HepG2 (cell line): ENCODE results near the gene PROC. TPM values are rescaled to one million over a fixed set of nuclear protein-coding genes. Genes with fewer than 3 reads are reported as not detected.
A peak's percentile ranks its signal among the peaks of the same experiment; 100 is the strongest.

Source experiments
- FLYWCH1 ChIP-seq: sonication (generic); formaldehyde crosslinking; IDR thresholded peaks from 2 replicates; pipeline ENCODE4 v1.8.1; 2023; ENCODE audit warnings: mild to moderate bottlenecking, missing genetic modification reagents
- FOXA1 ChIP-seq, 2 experiments: fragments of 450-650 bp in 1 of 2; sonication (generic) in 1 of 2; formaldehyde crosslinking in 1 of 2; IDR thresholded peaks; 2 replicates each; pipeline versions ENCODE4 v1.4.0 to v1.6.1; 2016 to 2020; ENCODE audit warnings: missing genetic modification reagents in 1 of 2
- FOXA3 ChIP-seq: IDR thresholded peaks from 2 replicates; pipeline ENCODE4 v1.6.1; 2016; ENCODE audit warnings: missing genetic modification reagents, missing compliant biosample characterization
- HNRNPH1 ChIP-seq: fragments of 200-400 bp; formaldehyde crosslinking; optimal IDR thresholded peaks from 2 replicates; pipeline ENCODE3; 2017; ENCODE audit warnings: mild to moderate bottlenecking, low read depth, low read length
- KDM6A ChIP-seq: IDR thresholded peaks from 2 replicates; pipeline ENCODE4 v1.6.1; 2016; ENCODE audit warnings: low read depth
- POLR2AphosphoS5 ChIP-seq: IDR thresholded peaks from 2 replicates; pipeline ENCODE4 v1.6.1; 2012; ENCODE audit warnings: low read depth, low read length
- REPIN1 ChIP-seq: sonication (generic); formaldehyde crosslinking; IDR thresholded peaks from 2 replicates; pipeline ENCODE4 v1.8.0; 2022; ENCODE audit warnings: missing genetic modification reagents, low read depth, mild to moderate bottlenecking, borderline replicate concordance
- RXRB ChIP-seq: IDR thresholded peaks from 2 replicates; pipeline ENCODE4 v1.6.1; 2016; ENCODE audit warnings: borderline replicate concordance, missing genetic modification reagents, missing compliant biosample characterization
- STAT5B ChIP-seq: sonication (generic); formaldehyde crosslinking; IDR thresholded peaks from 2 replicates; pipeline ENCODE4 v1.4.0; 2020; ENCODE audit warnings: missing genetic modification reagents
- TEAD2 ChIP-seq: sonication (generic); formaldehyde crosslinking; IDR thresholded peaks from 2 replicates; pipeline ENCODE4 v1.9.0; 2021; ENCODE audit warnings: missing genetic modification reagents
- TEAD3 ChIP-seq: optimal IDR thresholded peaks from 2 replicates; pipeline ENCODE3; 2016; ENCODE audit warnings: borderline replicate concordance
- ZKSCAN8 ChIP-seq: IDR thresholded peaks from 2 replicates; pipeline ENCODE4 v1.6.1; 2016; ENCODE audit warnings: borderline replicate concordance, missing genetic modification reagents, missing compliant biosample characterization
- ZNF30 ChIP-seq: sonication (generic); formaldehyde crosslinking; IDR thresholded peaks from 2 replicates; pipeline ENCODE4 v1.5.0; 2020; ENCODE audit warnings: mild to moderate bottlenecking, missing genetic modification reagents
- ZNF549 ChIP-seq: sonication (generic); formaldehyde crosslinking; IDR thresholded peaks from 2 replicates; pipeline ENCODE4 v1.5.0; 2020; ENCODE audit warnings: missing genetic modification reagents
- ZNF557 ChIP-seq: sonication (generic); formaldehyde crosslinking; IDR thresholded peaks from 2 replicates; pipeline ENCODE4 v1.4.0; 2020; ENCODE audit warnings: missing genetic modification reagents
- ZNF570 ChIP-seq: sonication (generic); formaldehyde crosslinking; IDR thresholded peaks from 2 replicates; pipeline ENCODE4 v1.4.0; 2020; ENCODE audit warnings: mild to moderate bottlenecking, missing genetic modification reagents, borderline replicate concordance
- ZNF790 ChIP-seq: sonication (generic); formaldehyde crosslinking; IDR thresholded peaks from 2 replicates; pipeline ENCODE4 v1.8.0; 2022; ENCODE audit warnings: missing genetic modification reagents, mild to moderate bottlenecking, borderline replicate concordance
- polyA plus RNA-seq, 8 experiments: library from polyadenylated mRNA; depleted of rRNA in 3 of 8; stranded (reverse) in 7 of 8; unstranded in 1 of 8; fragments of >200 nt; fragmentation: Illumina TruSeq in 4 of 8; extraction: Trizol in 4 of 8; gene quantifications; 2 replicates each; pipeline versions ENCODE4 v1.2.1 to v1.2.3, GENCODE V29; 2011 to 2016; ENCODE audit warnings: low read depth in 4 of 8, missing spikeins in 1 of 8, mixed read lengths in 1 of 8; ENCODE audit not compliant: insufficient read depth in 1 of 8
- total RNA-seq, 5 experiments: library from RNA; depleted of rRNA; stranded (reverse); fragments of >200 nt; fragmentation: Illumina TruSeq; extraction: Trizol; gene quantifications; 2 replicates each; pipeline ENCODE4 v1.2.3, GENCODE V29; 2016; ENCODE audit warnings: low read depth in 1 of 5
- TF ChIP-seq, protein P1 (sequence below), 2 experiments: sonication (generic) in 1 of 2; formaldehyde crosslinking in 1 of 2; IDR thresholded peaks; 2 replicates each; pipeline versions ENCODE4 v1.5.1 to v1.6.1; 2011 to 2020; ENCODE audit warnings: borderline replicate concordance in 1 of 2, low read depth in 1 of 2, low read length in 1 of 2, mild to moderate bottlenecking in 1 of 2, missing genetic modification reagents in 1 of 2, moderate library complexity in 1 of 2
- TF ChIP-seq, protein P2 (sequence below): sonication (generic); formaldehyde crosslinking; IDR thresholded peaks from 2 replicates; pipeline ENCODE4 v1.8.0; 2022; ENCODE audit warnings: mild to moderate bottlenecking, missing genetic modification reagents
- TF ChIP-seq, protein P3 (sequence below): sonication (generic); formaldehyde crosslinking; IDR thresholded peaks from 2 replicates; pipeline ENCODE4 v1.9.0; 2021; ENCODE audit warnings: missing genetic modification reagents, borderline replicate concordance
- TF ChIP-seq, protein P4 (sequence below): sonication (generic); formaldehyde crosslinking; IDR thresholded peaks from 2 replicates; pipeline ENCODE4 v1.4.0; 2020; ENCODE audit warnings: missing genetic modification reagents

PROC gene
- total and polyA plus RNA-seq, 2 of the 13 experiments (the other 11 are each of a cell fraction or from before 2014, with no cell fraction given) = 134 to 185 TPM

DNA sequence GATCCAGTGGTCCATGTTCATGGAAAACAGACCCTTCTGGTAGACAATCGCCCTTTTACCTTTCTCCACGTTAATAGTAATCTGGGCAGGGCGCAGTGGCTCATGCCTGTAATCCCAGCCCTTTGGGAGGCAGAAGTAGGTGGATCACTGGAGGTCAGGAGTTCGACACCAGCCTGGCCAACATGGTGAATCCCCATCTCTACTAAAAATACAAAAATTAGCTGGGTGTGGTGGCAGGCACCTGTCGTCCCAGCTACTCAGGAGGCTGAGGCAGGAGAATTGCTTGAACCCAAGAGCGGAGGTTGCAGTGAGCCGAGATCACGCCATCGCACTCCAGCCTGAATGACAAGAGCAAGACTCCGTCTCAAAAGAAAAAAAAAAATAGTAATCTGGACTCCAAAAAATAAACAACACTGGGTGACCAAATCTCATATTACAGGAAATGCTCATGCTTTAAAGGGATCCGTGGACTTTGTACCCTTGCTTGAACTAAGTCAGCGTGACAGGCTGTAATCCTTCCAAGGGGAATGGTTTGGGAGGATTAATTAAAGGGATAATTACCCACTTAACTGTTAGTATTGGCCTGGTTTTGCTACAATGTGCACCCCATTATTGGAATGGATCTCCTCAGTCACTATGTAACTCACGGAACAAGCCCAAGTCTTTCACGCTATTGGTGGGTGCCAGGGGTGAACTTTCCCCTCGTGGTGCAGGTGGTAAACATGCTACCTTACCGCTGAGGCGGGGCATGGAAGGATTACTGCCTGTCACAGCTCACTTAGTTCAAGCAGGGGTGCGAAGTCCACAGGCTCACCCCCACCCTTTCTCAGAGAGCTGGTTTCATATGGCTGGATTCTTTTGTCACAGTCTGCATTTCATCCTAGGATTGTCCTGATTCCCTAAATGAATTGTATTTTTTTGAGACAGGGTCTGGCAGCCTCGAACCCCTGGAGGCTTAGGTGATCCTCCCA lies 36.7 kb downstream of the PROC start (continued):
- peak; percentile 72 for TF ChIP-seq ZKSCAN8 (CRISPR knock-in tag)
- TF ChIP-seq TEAD3 (CRISPR knock-in tag) = peak; percentile 84
- TF ChIP-seq, protein P1, sequence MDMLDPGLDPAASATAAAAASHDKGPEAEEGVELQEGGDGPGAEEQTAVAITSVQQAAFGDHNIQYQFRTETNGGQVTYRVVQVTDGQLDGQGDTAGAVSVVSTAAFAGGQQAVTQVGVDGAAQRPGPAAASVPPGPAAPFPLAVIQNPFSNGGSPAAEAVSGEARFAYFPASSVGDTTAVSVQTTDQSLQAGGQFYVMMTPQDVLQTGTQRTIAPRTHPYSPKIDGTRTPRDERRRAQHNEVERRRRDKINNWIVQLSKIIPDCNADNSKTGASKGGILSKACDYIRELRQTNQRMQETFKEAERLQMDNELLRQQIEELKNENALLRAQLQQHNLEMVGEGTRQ (IDR thresholded peaks at IDR 0.05; ENCODE audit: low read depth, low read length) = peak; percentile 56
- TF ChIP-seq, protein P1 (CRISPR knock-in tag; IDR thresholded peaks at IDR 0.05; ENCODE audit: borderline replicate concordance) = no peak; the same call in 1 of the 2 replicates
- peak; percentile 54 for TF ChIP-seq POLR2AphosphoS5
- TF ChIP-seq ZNF790 = no peak
- TF ChIP-seq, protein P2, sequence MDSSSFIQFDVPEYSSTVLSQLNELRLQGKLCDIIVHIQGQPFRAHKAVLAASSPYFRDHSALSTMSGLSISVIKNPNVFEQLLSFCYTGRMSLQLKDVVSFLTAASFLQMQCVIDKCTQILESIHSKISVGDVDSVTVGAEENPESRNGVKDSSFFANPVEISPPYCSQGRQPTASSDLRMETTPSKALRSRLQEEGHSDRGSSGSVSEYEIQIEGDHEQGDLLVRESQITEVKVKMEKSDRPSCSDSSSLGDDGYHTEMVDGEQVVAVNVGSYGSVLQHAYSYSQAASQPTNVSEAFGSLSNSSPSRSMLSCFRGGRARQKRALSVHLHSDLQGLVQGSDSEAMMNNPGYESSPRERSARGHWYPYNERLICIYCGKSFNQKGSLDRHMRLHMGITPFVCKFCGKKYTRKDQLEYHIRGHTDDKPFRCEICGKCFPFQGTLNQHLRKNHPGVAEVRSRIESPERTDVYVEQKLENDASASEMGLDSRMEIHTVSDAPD (CRISPR knock-in tag) = 0 out of 2 replicates have a peak, but pooled peaks have one; percentile 63
- TF ChIP-seq, protein P3, sequence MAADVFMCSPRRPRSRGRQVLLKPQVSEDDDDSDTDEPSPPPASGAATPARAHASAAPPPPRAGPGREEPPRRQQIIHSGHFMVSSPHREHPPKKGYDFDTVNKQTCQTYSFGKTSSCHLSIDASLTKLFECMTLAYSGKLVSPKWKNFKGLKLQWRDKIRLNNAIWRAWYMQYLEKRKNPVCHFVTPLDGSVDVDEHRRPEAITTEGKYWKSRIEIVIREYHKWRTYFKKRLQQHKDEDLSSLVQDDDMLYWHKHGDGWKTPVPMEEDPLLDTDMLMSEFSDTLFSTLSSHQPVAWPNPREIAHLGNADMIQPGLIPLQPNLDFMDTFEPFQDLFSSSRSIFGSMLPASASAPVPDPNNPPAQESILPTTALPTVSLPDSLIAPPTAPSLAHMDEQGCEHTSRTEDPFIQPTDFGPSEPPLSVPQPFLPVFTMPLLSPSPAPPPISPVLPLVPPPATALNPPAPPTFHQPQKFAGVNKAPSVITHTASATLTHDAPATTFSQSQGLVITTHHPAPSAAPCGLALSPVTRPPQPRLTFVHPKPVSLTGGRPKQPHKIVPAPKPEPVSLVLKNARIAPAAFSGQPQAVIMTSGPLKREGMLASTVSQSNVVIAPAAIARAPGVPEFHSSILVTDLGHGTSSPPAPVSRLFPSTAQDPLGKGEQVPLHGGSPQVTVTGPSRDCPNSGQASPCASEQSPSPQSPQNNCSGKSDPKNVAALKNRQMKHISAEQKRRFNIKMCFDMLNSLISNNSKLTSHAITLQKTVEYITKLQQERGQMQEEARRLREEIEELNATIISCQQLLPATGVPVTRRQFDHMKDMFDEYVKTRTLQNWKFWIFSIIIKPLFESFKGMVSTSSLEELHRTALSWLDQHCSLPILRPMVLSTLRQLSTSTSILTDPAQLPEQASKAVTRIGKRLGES (CRISPR knock-in tag) = peak; percentile 93
- TF ChIP-seq, protein P4, sequence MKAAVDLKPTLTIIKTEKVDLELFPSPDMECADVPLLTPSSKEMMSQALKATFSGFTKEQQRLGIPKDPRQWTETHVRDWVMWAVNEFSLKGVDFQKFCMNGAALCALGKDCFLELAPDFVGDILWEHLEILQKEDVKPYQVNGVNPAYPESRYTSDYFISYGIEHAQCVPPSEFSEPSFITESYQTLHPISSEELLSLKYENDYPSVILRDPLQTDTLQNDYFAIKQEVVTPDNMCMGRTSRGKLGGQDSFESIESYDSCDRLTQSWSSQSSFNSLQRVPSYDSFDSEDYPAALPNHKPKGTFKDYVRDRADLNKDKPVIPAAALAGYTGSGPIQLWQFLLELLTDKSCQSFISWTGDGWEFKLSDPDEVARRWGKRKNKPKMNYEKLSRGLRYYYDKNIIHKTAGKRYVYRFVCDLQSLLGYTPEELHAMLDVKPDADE (CRISPR knock-in tag) = no peak
- peak; percentile 89; the same call in 1 of the 2 replicates for TF ChIP-seq STAT5B (CRISPR knock-in tag)
- TF ChIP-seq ZNF557 (CRISPR knock-in tag) = no peak
- TF ChIP-seq ZNF570 = no peak
- TF ChIP-seq FOXA1 (IDR thresholded peaks at IDR 0.05) = peak; percentile 76; the same call in 1 of the 2 replicates
- TF ChIP-seq FOXA1 (CRISPR knock-in tag; IDR thresholded peaks at IDR 0.05) = peak; percentile 97
- TF ChIP-seq ZNF30 (CRISPR knock-in tag) = peak; percentile 25; the same call in 1 of the 2 replicates
- TF ChIP-seq RXRB (CRISPR knock-in tag) = peak; percentile 98
- TF ChIP-seq KDM6A (CRISPR knock-in tag) = peak; percentile 99
- no peak for TF ChIP-seq ZNF549 (CRISPR knock-in tag)
- TF ChIP-seq REPIN1 (CRISPR knock-in tag) = peak; percentile 87; the same call in 1 of the 2 replicates
- TF ChIP-seq TEAD2 (CRISPR knock-in tag) = no peak
- no peak for TF ChIP-seq FLYWCH1
- no peak for TF ChIP-seq HNRNPH1
- peak; percentile 98 for TF ChIP-seq FOXA3 (CRISPR knock-in tag)
